SK-N-MC (cell line): ENCODE measurements around the gene MYOM3.

Experiments
- DNase-seq: peaks from one replicate; pipeline ENCODE4 v3.0.0-alpha.2; 2011; ENCODE audit warnings: low read depth, low spot score
- H3K27ac ChIP-seq: fragments of 200-600 bp; sonication (generic); 2 replicates; pipeline ENCODE4 v1.5.1; 2016; ENCODE audit warnings: mixed run types
- H3K36me3 ChIP-seq: fragments of 200-600 bp; sonication (generic); 2 replicates; pipeline ENCODE4 v1.6.1; 2017; ENCODE audit warnings: antibody characterized with exemption, low read length, mixed read lengths; ENCODE audit not compliant: insufficient read depth
- H3K4me3 ChIP-seq: fragments of 200-600 bp; sonication (generic); 2 replicates; pipeline ENCODE4 v1.5.1; 2016
- H3K9ac ChIP-seq: fragments of 200-600 bp; sonication (generic); 2 replicates; pipeline ENCODE4 v1.8.0; 2017; ENCODE audit warnings: mixed run types, mixed read lengths; ENCODE audit not compliant: insufficient read length
- H3K9me3 ChIP-seq: fragments of 200-600 bp; sonication (generic); 2 replicates; pipeline ENCODE4 v1.6.1; 2017; ENCODE audit warnings: low read depth, mild to moderate bottlenecking, antibody characterized with exemption, low read length, moderate library complexity, mixed read lengths
- EZH2 ChIP-seq: fragments of 200-600 bp; sonication (generic); IDR thresholded peaks from one replicate; pipeline ENCODE4 v1.6.1; 2017; ENCODE audit warnings: antibody characterized with exemption
- FOXP2 ChIP-seq: optimal IDR thresholded peaks from 2 replicates; pipeline ENCODE3; 2011; ENCODE audit warnings: mild to moderate bottlenecking, moderate library complexity; ENCODE audit not compliant: insufficient read depth; ENCODE audit errors: extremely low read length, control extremely low read depth
- POLR2AphosphoS5 ChIP-seq: IDR thresholded peaks from 2 replicates; pipeline ENCODE4 v1.6.1; 2012; ENCODE audit warnings: mild to moderate bottlenecking, low read depth, low read length, borderline replicate concordance

The MYOM3 gene

GRCh38 chr1:24090736-24091135, 21.2 kb downstream of the MYOM3 start:
- no peaks in the 10 kb centered on the region for H3K36me3 ChIP-seq
- H3K4me3 ChIP-seq, result no peak overlapping the region
- H3K9ac ChIP-seq, result no peak overlapping the region
- no peak for DNase-seq
- no peak overlapping the region for H3K27ac ChIP-seq
- no peaks in the 10 kb centered on the region for H3K9me3 ChIP-seq
- no peak for TF ChIP-seq POLR2AphosphoS5
- TF ChIP-seq EZH2, result no peak
- TF ChIP-seq FOXP2, result no peak

DNA sequence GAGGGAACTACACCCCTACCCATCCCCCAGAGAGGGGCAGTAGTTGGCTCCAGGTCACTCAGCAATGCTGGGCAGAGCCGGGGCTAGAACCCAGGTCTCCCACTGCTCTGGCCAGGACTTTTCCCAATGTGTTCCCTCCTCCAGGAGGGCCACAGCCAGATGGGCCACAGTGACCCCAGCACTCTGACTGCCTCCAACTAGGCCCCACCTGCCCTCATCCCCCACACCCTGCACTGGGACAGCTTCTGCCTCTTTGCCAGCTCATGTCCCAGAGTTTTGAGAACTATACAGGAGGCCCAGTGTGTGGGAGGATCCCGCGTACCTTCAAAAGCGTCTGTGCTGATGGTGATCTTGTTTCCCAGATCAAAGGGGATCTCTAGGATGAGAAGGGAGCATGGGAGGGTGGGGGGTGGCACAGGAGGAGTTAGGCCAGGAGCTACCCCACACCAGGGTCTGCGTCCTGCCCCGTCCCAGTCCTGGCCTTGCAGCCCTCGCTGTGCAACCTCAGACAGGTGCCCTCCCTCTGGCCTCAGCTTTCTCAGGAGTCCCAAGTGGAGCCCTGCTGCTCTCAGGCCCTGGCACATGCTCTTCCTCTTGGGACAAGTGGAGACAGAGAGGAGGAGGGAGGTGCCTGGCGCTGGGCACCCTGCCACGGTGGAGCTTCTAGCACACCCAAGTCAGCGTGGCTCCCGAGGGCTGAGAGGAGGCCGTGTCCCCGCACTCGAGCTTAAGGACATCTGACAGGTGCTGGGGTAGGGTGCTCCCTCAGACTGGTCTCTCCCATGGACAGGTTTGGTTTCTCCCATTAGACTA, 22.0 kb downstream of the MYOM3 start:
- Histone ChIP-seq H3K4me3 (no peak overlapping the region), H3K9ac (no peak overlapping the region), H3K9me3 (no peaks in the 10 kb centered on the region), H3K27ac (no peak overlapping the region), H3K36me3 (no peaks in the 10 kb centered on the region)
- DNase-seq, result no peak
- TF ChIP-seq FOXP2, result no peak
- no peak for TF ChIP-seq EZH2
- TF ChIP-seq POLR2AphosphoS5, result no peak

DNA sequence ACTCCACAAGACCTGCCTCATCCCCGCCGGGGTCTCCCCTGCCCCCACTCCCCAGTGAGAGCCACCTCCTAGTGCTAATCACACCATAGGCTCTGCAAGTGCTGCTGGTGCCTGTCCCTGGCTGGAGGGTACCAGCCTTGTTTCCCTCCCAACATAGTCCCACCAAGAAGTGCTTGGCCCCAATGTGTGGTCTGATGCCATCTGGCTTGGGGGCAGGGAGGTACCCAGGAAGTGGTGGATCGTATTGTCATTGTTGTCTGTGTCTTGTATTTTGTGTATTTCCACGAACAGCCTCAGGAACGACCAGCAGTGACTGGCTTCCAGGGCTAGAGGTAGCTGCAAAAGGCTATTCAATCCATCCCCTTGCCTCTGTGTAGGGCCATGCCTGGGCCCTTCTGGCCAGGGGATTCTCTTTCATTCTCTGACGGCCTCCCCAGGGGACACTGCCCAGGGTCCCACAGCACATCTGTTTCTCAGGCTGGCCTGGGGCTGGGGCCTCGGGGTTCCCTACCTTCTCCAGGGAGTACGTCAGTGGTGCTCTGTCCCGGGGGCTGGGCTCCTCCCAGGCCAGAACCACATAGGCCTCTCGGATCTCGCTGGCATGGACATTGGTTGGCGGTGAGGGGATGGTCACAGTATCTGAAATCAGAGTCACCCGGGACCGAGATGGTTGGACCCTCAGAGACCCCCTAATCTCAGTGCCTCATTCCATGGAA, 22.8 kb downstream of the MYOM3 start:
- no peak overlapping the region for H3K4me3 ChIP-seq
- no peak overlapping the region for H3K27ac ChIP-seq
- H3K9me3 ChIP-seq, result no peaks in the 10 kb centered on the region
- no peak for TF ChIP-seq FOXP2
- no peak for TF ChIP-seq POLR2AphosphoS5
- no peak for TF ChIP-seq EZH2
- H3K36me3 ChIP-seq, result no peaks in the 10 kb centered on the region
- no peak overlapping the region for H3K9ac ChIP-seq
- DNase-seq, result no peak

GRCh38 chr1:24086466-24086865, 25.5 kb downstream of the MYOM3 start:
- H3K9me3 ChIP-seq, result no peaks in the 10 kb centered on the region
- no peak overlapping the region for H3K27ac ChIP-seq
- DNase-seq, result no peak
- no peak for TF ChIP-seq EZH2
- no peak for TF ChIP-seq FOXP2
- TF ChIP-seq POLR2AphosphoS5, result no peak
- no peak overlapping the region for H3K4me3 ChIP-seq
- no peaks in the 10 kb centered on the region for H3K36me3 ChIP-seq
- H3K9ac ChIP-seq, result no peak overlapping the region

DNA sequence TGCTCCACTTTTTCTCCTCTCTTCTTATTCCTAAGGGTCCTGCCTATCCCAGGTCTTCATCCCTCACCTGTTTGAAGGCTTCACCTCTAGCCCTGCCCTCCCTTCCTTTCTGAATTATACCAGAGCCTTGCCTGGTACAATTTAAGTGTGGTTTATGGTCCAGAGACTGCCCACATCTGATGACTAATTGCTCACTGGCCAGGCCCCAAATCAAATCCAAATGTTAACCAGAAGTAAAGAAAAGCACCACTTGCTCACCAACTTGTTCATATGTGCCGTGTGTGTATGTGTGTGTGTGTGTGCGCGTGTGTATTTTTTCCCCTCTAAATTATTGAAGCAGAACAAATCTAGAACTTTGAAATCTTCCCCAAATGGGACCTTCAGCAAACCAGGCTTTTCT, 26.4 kb downstream of the MYOM3 start:
- no peaks in the 10 kb centered on the region for H3K36me3 ChIP-seq
- TF ChIP-seq FOXP2, result no peak
- no peak for TF ChIP-seq EZH2
- TF ChIP-seq POLR2AphosphoS5, result no peak
- no peak overlapping the region for H3K4me3 ChIP-seq
- no peak for DNase-seq
- H3K27ac ChIP-seq, result no peak overlapping the region
- H3K9ac ChIP-seq, result no peak overlapping the region
- no peaks in the 10 kb centered on the region for H3K9me3 ChIP-seq

DNA sequence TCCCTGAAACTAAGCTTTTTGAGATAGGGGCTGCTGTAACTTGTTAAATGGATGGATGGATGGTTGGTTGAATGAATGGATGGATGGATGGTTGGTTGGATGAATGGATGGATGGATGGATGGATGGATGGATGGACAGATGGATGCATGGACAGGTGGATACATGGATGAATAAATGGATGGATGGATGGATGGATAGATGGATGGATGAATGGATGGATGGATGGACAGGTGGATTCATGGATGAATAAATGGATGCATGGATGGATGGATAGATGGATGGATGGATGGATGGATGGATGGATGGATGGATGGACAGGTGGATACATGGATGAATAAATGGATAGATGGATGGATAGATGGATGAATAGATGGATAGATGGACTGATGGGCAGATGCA, 26.9 kb downstream of the MYOM3 start:
- DNase-seq, result no peak
- TF ChIP-seq FOXP2, result no peak
- no peak for TF ChIP-seq EZH2
- TF ChIP-seq POLR2AphosphoS5, result no peak
- H3K36me3 ChIP-seq, result no peaks in the 10 kb centered on the region
- H3K9ac ChIP-seq, result no peak overlapping the region
- H3K9me3 ChIP-seq, result no peaks in the 10 kb centered on the region
- no peak overlapping the region for H3K27ac ChIP-seq
- no peak overlapping the region for H3K4me3 ChIP-seq

DNA sequence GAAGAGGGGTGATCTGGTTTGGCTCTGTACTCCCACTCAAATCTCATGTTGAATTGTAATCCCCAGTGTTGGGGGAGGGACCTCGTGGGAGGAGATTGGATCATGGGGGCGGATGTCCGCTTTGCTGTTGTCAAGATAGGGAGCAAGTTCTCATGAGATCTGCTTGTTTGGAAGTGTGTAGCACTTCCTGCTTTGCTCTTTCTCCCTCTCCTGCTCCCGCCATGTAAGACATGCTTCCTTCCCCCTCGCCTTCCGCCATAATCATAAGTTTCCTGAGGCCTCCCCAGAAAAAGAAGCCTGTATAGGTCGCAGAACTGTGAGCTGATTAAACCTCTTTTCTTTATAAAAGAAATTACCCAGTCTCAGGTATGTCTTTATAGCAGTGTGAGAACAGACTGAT, 27.9 kb downstream of the MYOM3 start:
- no peak overlapping the region for H3K27ac ChIP-seq
- TF ChIP-seq FOXP2 (no peak), POLR2AphosphoS5 (no peak), EZH2 (no peak)
- no peak overlapping the region for H3K9ac ChIP-seq
- no peaks in the 10 kb centered on the region for H3K9me3 ChIP-seq
- no peaks in the 10 kb centered on the region for H3K36me3 ChIP-seq
- no peak overlapping the region for H3K4me3 ChIP-seq
- DNase-seq, result no peak

DNA sequence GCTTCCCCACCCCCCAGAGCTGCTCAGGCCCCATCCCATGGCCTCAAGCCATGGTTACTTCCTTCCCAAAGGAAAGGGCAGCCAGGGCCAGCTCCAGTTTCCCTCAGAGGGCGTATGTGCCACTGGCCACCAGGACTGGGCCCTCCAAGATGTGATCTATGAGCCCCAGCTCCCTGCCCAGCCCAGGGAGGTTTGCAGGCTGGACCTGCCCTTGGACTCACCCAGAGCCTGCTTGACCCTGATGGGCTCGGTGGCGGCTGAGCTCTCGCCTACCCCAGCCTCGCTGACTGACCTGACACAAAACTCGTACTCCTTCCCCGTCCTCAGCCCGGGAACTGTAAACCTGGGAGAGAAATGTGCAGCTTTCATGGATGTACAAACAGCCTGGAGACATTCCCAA, 29.6 kb downstream of the MYOM3 start:
- no peak for DNase-seq
- Histone ChIP-seq H3K36me3 (no peaks in the 10 kb centered on the region), H3K9me3 (no peaks in the 10 kb centered on the region), H3K27ac (no peak overlapping the region), H3K4me3 (no peak overlapping the region), H3K9ac (no peak overlapping the region)
- TF ChIP-seq EZH2 (no peak), FOXP2 (no peak), POLR2AphosphoS5 (no peak)
